Head of caudate nucleus (tissue), 42 donors: ENCODE data around the gene PIP4K2A.

Source experiments
- DNase-seq, 42 donors: peaks; one replicate each; pipeline versions ENCODE4 v3.0.0 to v3.0.0-alpha.2; 2020 to 2021; ENCODE audit warnings: mixed read lengths in 7 of 42
- intact Hi-C: fragments of 100-400 bp; cut with DNase I; formaldehyde crosslinking; loops from one replicate; pipeline ENCODE4 v1.15.0; 2022

PIP4K2A gene

GRCh38 chr10:22630234-22631174, 83.9 kb downstream of the PIP4K2A start:
- DNase-seq: no peak
- intact Hi-C loops: no loop called here

DNA sequence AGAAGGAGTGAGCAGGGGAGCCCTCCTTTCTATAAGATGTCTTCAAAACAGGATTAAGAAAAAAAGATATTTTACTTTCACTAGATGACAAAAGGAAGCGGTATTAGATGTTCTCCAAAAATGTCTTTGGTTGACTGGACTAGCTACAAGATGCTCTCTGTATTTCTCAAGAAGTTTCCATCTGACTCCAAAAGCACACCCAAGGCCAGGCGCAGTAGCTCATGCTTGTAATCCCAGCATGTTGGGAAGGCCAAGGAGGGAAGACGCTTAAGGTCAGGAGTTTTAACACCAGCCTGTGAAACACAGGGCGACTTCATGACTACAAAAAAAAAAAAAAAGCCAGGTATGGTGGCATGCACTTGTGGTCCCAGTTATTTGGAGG, 84.5 kb downstream of the PIP4K2A start:
- no peak for DNase-seq
- intact Hi-C loops: loop anchor here (10.0 kb wide), 1 partner anchor 345 kb away; no protein-coding TSS in a partner anchor

GRCh38 chr10:22629126-22629525, 85.3 kb downstream of the PIP4K2A start:
- DNase-seq: no peak
- intact Hi-C loops: loop anchor here (10.0 kb wide), 1 partner anchor 346 kb away; no protein-coding TSS in a partner anchor

- intact Hi-C loops: loop anchor here (10.0 kb wide), 1 partner anchor 346 kb away; no protein-coding TSS in a partner anchor
- no peak for DNase-seq
Measured at GRCh38 chr10:22628309-22628708, 86.1 kb downstream of the PIP4K2A start.

DNA sequence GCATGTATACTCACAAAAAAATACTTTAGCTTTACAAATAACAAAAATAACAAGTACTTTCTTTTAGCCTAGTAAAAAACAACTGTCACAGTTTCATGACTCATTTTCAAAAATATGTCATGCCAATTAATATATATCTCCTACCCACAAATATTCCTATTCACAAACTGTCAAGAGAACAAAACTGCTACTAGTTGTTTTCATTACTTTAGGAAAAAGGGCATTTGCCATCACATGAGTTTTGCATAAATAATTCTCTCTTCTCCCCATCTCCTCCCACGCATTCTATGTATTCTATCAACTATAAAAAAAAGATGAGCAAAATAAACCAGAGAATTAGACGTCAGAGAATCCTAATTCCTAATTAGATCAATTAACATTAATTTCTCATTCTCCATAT, 87.6 kb downstream of the PIP4K2A start:
- no peak for DNase-seq
- intact Hi-C loops: loop anchor here (10.0 kb wide), 1 partner anchor 348 kb away; no protein-coding TSS in a partner anchor

DNA sequence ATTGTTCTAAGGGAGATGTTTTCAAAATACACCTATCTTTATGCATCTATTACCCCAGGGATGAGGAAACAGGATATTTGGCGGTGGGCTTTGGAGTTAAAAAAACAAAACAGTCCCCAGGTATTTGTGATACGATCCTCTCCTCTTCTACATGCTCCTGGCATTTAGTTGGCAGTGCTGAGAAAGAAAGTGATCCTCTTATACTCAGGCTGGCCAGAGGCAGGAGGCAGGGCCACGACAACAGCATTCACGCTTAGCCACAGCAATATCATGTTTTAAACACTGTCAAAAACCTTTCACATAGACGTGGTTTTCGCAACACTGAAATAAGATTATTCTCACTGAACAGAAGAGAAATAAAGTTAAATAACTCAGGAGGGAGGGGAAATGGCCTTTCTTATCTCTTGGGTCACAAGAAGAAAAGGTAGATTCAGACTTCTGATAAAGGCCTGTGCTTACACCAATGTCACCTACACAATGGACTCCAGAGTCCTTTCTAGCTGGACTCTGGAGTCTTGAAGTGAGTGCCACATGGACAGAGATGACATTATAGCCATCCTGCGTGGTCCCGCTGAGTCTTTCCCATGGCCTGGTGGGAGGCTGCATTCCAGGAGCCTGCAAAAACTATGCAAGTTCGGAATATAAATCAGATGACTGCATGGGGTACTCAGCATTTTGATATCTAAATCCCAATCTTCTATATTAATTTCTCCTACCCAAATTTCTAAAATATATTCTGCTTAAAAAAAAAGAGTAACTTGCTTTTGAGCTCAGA, 88.7 kb downstream of the PIP4K2A start:
- DNase-seq: no peak
- intact Hi-C loops: loop anchor here (10.0 kb wide), 1 partner anchor 349 kb away; no protein-coding TSS in a partner anchor

DNA sequence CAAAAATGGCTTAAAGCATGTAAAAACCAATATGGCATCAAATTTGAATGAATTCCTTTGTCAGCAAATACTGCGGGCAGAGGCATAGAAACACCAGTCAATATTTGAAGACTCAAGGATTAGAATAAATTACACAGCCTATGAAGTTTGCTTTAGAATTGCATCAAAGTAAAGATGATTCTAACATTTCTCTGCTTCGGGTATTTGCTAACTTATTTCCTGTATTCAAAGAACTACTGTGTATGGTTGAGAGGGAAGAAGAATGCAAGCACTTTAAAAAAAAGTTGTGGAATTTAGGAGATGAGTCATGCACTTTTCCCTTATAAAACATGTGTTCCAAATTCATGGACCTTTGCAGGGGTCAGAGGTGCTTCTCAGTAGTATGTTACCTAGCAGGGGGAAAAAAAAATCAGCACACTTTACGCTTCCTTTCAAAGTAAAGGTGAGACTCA, 90.1 kb downstream of the PIP4K2A start:
- intact Hi-C loops: loop anchor here (5.0 to 10.0 kb wide), 2 partner anchors 223 to 350 kb away; no protein-coding TSS in a partner anchor
- DNase-seq: no peak

DNA sequence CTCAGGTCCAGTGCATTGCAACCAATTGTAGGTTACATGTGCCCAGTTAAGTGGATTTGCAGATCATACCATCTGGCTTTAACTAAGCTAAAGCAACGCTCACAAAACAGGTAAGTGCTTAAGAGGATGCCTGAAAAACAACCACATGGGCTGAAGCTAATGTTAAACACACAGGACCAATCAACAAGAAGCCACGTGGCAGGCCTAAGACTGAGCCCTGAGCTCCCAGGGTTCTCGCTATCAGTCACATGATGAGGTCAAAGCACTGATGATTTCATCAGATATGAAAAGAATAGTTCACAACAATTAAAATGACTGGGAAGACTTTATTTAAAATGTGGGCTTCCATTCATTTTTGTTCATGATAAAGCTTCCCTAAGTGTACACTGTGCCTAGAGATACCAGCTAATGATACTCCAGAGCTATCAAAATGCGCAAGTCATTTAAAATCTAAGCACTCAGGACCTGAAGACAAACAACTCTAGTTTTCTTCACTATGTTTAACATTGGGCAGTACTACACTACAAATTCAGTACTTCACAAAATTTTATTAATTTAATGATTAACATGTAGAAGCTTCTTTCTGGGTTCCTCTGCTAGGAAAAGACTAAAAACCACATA, 90.6 kb downstream of the PIP4K2A start:
- DNase-seq: no peak
- intact Hi-C loops: loop anchor here (5.0 to 10.0 kb wide), 2 partner anchors 224 to 351 kb away; no protein-coding TSS in a partner anchor

GRCh38 chr10:22622242-22622806, 92.1 kb downstream of the PIP4K2A start:
- intact Hi-C loops: loop anchor here (5.0 to 10.0 kb wide), 2 partner anchors 225 to 352 kb away; no protein-coding TSS in a partner anchor
- DNase-seq: peak in 22 of 42 donors; percentile 32 to 85 (median 60)

- intact Hi-C loops: loop anchor here (5.0 to 10.0 kb wide), 2 partner anchors 226 to 353 kb away; no protein-coding TSS in a partner anchor
Measured at GRCh38 chr10:22621726-22622125, 92.7 kb downstream of the PIP4K2A start.

DNA sequence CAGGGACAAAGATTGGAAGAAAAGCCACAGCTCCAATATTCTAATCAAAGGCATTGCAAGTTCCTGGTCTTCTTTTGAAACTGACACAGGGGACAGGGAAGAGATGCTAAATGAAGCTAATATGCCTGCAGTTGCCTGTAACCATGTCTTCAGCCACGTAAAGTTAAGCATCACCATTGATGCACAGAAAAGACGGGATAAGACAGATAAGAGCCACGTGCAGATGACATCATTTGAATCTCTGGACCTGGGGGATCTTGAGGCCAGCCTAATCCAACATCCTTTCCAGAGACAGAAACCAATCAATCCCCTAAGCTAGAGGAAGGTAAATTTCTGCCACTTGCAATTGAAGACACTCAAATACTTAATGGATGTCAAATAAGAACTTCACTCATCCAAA, 93.4 kb downstream of the PIP4K2A start:
- intact Hi-C loops: loop anchor here (5.0 to 10.0 kb wide), 2 partner anchors 226 to 354 kb away; no protein-coding TSS in a partner anchor
- no peak for DNase-seq

More at GRCh38 chr10:22621726-22622125, 92.7 kb downstream of the PIP4K2A start:
- DNase-seq: no peak

DNA sequence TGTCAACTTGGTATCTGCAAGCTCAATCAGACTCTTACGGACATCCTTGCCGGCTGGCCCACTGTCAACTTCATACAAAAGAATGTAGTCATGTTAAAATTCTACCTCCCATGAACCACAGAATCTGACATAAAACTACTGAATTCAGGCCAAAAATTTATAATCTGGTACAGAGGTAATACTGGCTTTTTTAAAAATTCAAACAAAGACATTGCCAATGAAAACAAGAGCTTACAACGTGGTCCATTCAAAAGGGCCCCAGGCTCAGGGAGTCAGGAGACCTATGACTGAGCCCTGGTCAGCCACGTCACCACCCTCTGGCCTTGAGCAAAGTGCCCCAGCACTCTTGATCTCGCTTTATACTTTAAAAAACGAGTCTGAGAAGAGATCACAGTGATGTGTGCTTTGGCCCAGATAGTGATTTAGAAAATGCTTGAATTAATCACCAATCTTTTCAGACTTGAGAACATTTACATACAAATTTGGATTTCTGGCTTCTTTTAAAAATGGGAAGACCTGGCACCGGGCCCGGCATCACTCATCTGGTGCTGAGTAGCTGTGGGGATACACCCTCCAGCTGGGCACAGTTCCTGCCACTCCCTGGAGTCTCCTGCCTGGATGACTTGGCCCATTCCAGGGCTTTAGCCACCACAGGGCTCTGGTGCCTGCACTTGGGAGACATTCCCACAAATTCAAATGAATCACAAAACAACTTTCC, 94.1 kb downstream of the PIP4K2A start:
- peak; percentile 56 to 94 (median 79) for DNase-seq
- intact Hi-C loops: loop anchor here (5.0 to 10.0 kb wide), 2 partner anchors 227 to 355 kb away; no protein-coding TSS in a partner anchor

DNA sequence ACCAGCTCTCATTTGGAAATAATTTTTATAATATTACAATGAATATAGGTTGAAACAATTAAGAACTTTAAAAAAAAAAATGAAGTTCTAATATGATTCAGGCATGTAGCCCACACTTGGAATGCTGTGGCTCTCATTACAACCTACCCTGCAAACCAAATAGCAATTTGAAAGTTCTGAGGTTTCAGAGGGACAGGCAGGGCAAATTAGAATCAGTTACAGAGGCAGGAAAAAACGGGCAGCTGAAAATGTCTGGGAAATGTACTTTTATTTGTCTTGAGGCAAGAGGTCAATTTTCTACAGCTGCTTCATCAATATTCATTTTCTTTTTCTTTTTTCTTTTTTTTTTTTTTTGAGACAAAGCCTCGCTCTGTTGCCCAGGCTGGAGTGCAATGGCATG, 95.3 kb downstream of the PIP4K2A start:
- intact Hi-C loops: loop anchor here (5.0 kb wide), 1 partner anchor 93 kb away; the partner anchor contains the start of gene PIP4K2A
- DNase-seq: no peak

DNA sequence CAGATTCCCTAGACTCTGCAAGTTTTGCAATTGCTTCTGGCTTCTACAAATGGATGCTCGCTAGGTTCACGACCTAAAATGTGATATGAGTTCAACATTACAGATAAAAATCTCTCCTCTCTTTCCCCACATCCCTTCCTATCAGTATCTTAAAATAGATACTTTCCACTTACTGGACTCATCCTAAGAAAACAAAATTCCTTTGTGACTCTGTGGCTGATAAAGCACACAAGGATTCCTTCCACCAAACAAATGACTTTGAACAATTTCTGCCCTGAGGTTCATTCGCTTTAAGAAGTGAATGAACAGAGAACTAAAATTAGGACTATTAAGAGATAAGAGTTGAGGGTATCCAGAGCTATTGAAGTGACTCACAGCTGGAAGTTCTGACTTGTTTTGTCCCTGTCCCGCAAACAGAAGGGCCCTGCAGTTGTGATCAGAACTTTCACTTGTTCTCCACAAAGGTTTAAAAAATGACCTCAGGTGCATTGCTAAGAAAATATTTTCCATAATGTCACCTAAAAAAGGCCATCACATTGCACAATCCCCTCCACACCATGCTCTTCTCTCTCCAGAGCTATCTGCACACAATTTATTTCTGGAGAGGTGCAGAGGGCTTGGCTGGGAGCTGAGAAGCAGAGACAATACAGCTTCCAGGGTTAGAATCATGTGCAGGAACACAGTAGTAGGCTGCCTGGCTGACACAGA, 96.1 kb downstream of the PIP4K2A start:
- intact Hi-C loops: loop anchor here (5.0 kb wide), 1 partner anchor 94 kb away; the partner anchor contains the start of gene PIP4K2A
- no peak for DNase-seq

DNA sequence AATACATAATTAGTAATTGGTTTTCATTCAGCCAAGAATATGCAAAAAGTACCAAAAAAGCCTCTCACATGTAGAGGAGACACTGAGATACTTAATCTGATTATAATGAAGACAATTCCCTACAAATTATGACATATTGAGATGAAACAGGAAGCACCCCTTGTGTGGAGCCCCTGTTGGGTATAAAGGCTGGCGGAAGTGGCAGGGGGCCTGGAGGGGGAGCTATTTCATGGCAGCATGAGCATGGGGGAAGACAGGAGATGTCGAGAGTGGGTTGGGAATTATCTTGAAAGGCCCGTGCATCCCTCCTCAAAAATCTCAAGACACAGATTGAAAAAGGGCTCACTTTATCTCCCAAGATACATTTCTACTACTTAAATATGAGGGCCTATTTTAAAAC, 96.9 kb downstream of the PIP4K2A start:
- DNase-seq: peak in 10 of 42 donors; percentile 48 to 83 (median 66)
- intact Hi-C loops: loop anchor here (5.0 kb wide), 1 partner anchor 95 kb away; the partner anchor contains the start of gene PIP4K2A

- intact Hi-C loops: loop anchor here (5.0 kb wide), 1 partner anchor 95 kb away; the partner anchor contains the start of gene PIP4K2A
Measured at GRCh38 chr10:22617051-22617450, 97.3 kb downstream of the PIP4K2A start.

More at GRCh38 chr10:22617051-22617450, 97.3 kb downstream of the PIP4K2A start:
- DNase-seq: no peak
